K562 (cell line): ENCODE data around the gene ALK. TPM values are rescaled to one million over a fixed set of nuclear protein-coding genes. Genes with fewer than 3 reads are reported as not detected.
A peak's percentile ranks its signal among the peaks of the same experiment; 100 is the strongest.

Experiments used
- ATAC-seq: fragments of 200-7000 bp; cut with Tn5 transposase; 3 replicates; pipeline ENCODE4 v1.9.1; 2020; ENCODE audit warnings: moderate library complexity
- BruUV-seq: library from RNA; stranded (reverse); fragments of 400-500 nt; replicated peaks from 2 replicates; lab custom pipeline; 2021; lab: Mats Ljungman, UMichigan
- CTCF ChIA-PET: fragments of 300-600 bp; formaldehyde crosslinking; extraction: SDS; loops from one replicate; lab custom pipeline; 2021; ENCODE audit warnings: low intra/inter-chr PET ratio; lab: Yijun Ruan, JAX
- POLR2A ChIA-PET: fragments of 300-600, 350-650 bp; sonication (Branson Sonifier 250); formaldehyde crosslinking; extraction: SDS; loops from one replicate; lab custom pipeline; 2021; ENCODE audit warnings: antibody characterized with exemption, inconsistent platforms; lab: Yijun Ruan, JAX
- DNase-seq, 4 experiments: peaks; one replicate each; pipeline versions ENCODE4 v3.0.0 to v3.0.0-alpha.2; 2011 to 2018; ENCODE audit warnings: low spot score in 3 of 4, mixed read lengths in 3 of 4; ENCODE audit errors: extremely low read depth in 1 of 4
- FAIRE-seq: peaks from 2 replicates; lab custom pipeline; 2011; peaks lifted over from hg19 to GRCh38; lab: Jason Lieb, UNC
- H2AFZ ChIP-seq: 2 replicates; pipeline ENCODE4 v1.6.0; 2011; ENCODE audit warnings: low read depth, low read length, control low read depth, inconsistent platforms
- H3K27ac ChIP-seq: fragments of 200-600 bp; 3 replicates; pipeline ENCODE4 v1.8.0; 2011; ENCODE audit warnings: low read depth, mild to moderate bottlenecking, control low read depth, inconsistent platforms, low read length, moderate library complexity, mixed read lengths; ENCODE audit errors: extremely low read depth
- H3K27me3 ChIP-seq, 2 experiments: fragments of 300-600 bp in 1 of 2; 2 replicates in 1 of 2; 3 replicates in 1 of 2; pipeline versions ENCODE4 v1.6.0 to v1.8.0; 2011; ENCODE audit warnings: inconsistent platforms in 2 of 2, low read length in 2 of 2, mild to moderate bottlenecking in 1 of 2, mixed read lengths in 1 of 2, moderate library complexity in 1 of 2; ENCODE audit not compliant: control insufficient read depth in 2 of 2, insufficient read depth in 2 of 2
- H3K36me3 ChIP-seq: fragments of 300-600 bp; 3 replicates; pipeline ENCODE4 v1.8.0; 2011; ENCODE audit warnings: mild to moderate bottlenecking, low read length, inconsistent platforms; ENCODE audit not compliant: control insufficient read depth, insufficient read depth
- H3K4me1 ChIP-seq, 2 experiments: fragments of 200-600 bp in 1 of 2; replicated peaks in 1 of 2; 2 replicates in 1 of 2; 3 replicates in 1 of 2; pipeline versions ENCODE4 v1.5.1 to v1.8.0; 2011; ENCODE audit warnings: inconsistent platforms in 2 of 2, low read length in 2 of 2, mild to moderate bottlenecking in 1 of 2, mixed read lengths in 1 of 2, moderate library complexity in 1 of 2; ENCODE audit not compliant: control insufficient read depth in 2 of 2, insufficient read depth in 2 of 2
- H3K4me2 ChIP-seq: 2 replicates; pipeline ENCODE4 v1.6.1; 2011; ENCODE audit warnings: low read length, control low read depth, inconsistent platforms, mixed read lengths; ENCODE audit not compliant: insufficient read depth
- H3K4me3 ChIP-seq: fragments of 200-600 bp; sonication (generic), shearing (Covaris generic); 2 replicates; pipeline ENCODE4 v1.5.1; 2016; ENCODE audit warnings: control low read depth, inconsistent platforms
- H3K79me2 ChIP-seq: fragments of 200-600 bp; 3 replicates; pipeline ENCODE4 v1.8.0; 2011; ENCODE audit warnings: low read length, inconsistent platforms; ENCODE audit not compliant: control insufficient read depth, insufficient read depth
- H3K9ac ChIP-seq, 2 experiments: 2 replicates each; pipeline versions ENCODE4 v1.6.0 to v1.6.1; 2011; ENCODE audit warnings: low read depth in 2 of 2, low read length in 2 of 2, control low read depth in 1 of 2, inconsistent platforms in 1 of 2, mild to moderate bottlenecking in 1 of 2, mixed read lengths in 1 of 2; ENCODE audit not compliant: insufficient read depth in 1 of 2
- H3K9me1 ChIP-seq: one replicate; pipeline ENCODE4 v1.6.0; 2011; ENCODE audit warnings: inconsistent platforms, mild to moderate bottlenecking, low read length, moderate library complexity; ENCODE audit not compliant: control insufficient read depth, insufficient read depth
- H3K9me3 ChIP-seq: replicated peaks from 2 replicates; pipeline ENCODE4 v1.5.1; 2011; ENCODE audit warnings: low read depth, low read length, inconsistent platforms; ENCODE audit not compliant: control insufficient read depth, insufficient read depth
- H4K20me1 ChIP-seq: replicated peaks from 2 replicates; pipeline ENCODE4 v1.6.1; 2011; ENCODE audit warnings: low read length, inconsistent platforms, mixed read lengths; ENCODE audit not compliant: control insufficient read depth, insufficient read depth
- RAD21 ChIP-seq, 2 experiments: fragments of 250-450 bp in 1 of 2; fragments of 450-650 bp in 1 of 2; sonication (Bioruptor Pico) in 1 of 2; formaldehyde crosslinking in 1 of 2; IDR thresholded peaks in 1 of 2; conservative IDR thresholded peaks in 1 of 2; 2 replicates each; pipeline versions ENCODE4 v1.4.0 to v1.8.0; 2020 to 2022; ENCODE audit warnings: mild to moderate bottlenecking in 2 of 2, moderate library complexity in 1 of 2
- SAFB ChIP-seq: fragments of 200-400 bp; formaldehyde crosslinking; IDR thresholded peaks from 2 replicates; pipeline ENCODE4 v1.6.1; 2017; ENCODE audit warnings: low read depth, low read length, borderline replicate concordance
- WGBS: fragments of 100-300 bp; shearing (Covaris generic); methylation state at CpG from one replicate; pipeline ENCODE4 v1.1.6; 2016; ENCODE audit warnings: low coverage, mixed read lengths; ENCODE audit not compliant: insufficient coverage; ENCODE audit errors: missing lambda C conversion rate; 5-methylcytosine and 5-hydroxymethylcytosine counted together
- in situ Hi-C: fragments of 300-500 bp; cut with MboI; formaldehyde crosslinking; loops from 4 replicates; pipeline ENCODE4 v1.15.0; 2018; ENCODE audit warnings: inconsistent platforms, mixed read lengths
- intact Hi-C: fragments of 100-400 bp; cut with micrococcal nuclease; formaldehyde crosslinking; loops from 2 replicates; pipeline ENCODE4 v1.14.2; 2022
- polyA plus RNA-seq, 8 experiments: library from polyadenylated mRNA; depleted of rRNA in 4 of 8; stranded (reverse) in 5 of 8; unstranded in 3 of 8; fragments of >200 nt; fragmentation: Nextera tagmentation in 2 of 8; fragmentation: Illumina TruSeq in 1 of 8; extraction: Ambion mirVana in 2 of 8; extraction: Trizol in 1 of 8; gene quantifications; 2 replicates each; pipeline versions ENCODE4 v1.2.1 to v1.2.3, GENCODE V29; 2011 to 2014; ENCODE audit warnings: inconsistent platforms in 1 of 8, missing spikeins in 1 of 8
- total RNA-seq, 7 experiments: library from RNA; depleted of rRNA in 6 of 7; stranded (reverse); fragments of >200 nt in 6 of 7; fragmentation: Illumina TruSeq in 2 of 7; extraction: Trizol in 2 of 7; gene quantifications; 2 replicates each; pipeline versions ENCODE4 v1.2.1 to v1.2.3, GENCODE V29; 2011 to 2021; ENCODE audit warnings: low replicate concordance in 1 of 7
- TF ChIP-seq, protein P1 (sequence below), 2 experiments: fragments of 450-650 bp in 1 of 2; IDR thresholded peaks; 2 replicates each; pipeline ENCODE4 v1.6.1; 2011 to 2017; ENCODE audit warnings: low read depth in 2 of 2, antibody characterized with exemption in 1 of 2, borderline replicate concordance in 1 of 2, low read length in 1 of 2, mild to moderate bottlenecking in 1 of 2, mixed read lengths in 1 of 2; ENCODE audit not compliant: control insufficient read depth in 1 of 2

ALK gene
- total and polyA plus RNA-seq, 9 of the 15 experiments (the other 6 are each of a cell fraction or from before 2014, with no cell fraction given) = not detected

DNA sequence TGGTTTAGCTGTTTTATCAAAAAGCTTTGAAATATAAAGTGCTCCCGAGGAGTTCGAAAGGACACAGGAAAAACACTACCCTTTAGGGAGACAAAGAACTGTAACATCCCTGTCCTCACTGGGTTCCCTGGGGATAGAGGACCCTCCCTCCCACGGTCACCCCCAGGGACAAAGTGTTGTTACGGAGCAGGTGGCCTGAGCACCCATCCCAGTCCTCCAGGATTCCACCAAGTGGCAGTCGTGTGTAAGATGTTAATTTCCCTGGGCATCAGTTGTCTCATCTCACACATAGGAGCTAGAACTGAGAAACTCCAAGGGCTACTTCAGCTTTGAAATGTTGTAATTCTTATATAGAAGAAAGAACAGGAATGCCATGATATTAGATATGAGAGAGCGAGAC lies 137.7 kb downstream of the ALK start:
- BruUV-seq = no TSS peak

More for the DNA sequence above, 137.7 kb downstream of the ALK start:
- Histone ChIP-seq H3K36me3 (no peaks in the 10 kb centered on the region), H3K79me2 (no peaks in the 10 kb centered on the region), H4K20me1 (no peaks in the 10 kb centered on the region), H3K4me2 (no peak overlapping the region), H3K27ac (no peak overlapping the region), H3K27me3 (0 out of 5 replicates have a peak, but pooled peaks cover 0 to 3% of the 10 kb centered on the region in 2 experiments)
- FAIRE-seq = no peak
- CTCF ChIA-PET = no interaction called here
- WGBS = 0% methylated on average over 6 of the region's 6 CpGs
- peak in 1 of 4 experiments; percentile 9 for DNase-seq
- TF ChIP-seq, protein P1, sequence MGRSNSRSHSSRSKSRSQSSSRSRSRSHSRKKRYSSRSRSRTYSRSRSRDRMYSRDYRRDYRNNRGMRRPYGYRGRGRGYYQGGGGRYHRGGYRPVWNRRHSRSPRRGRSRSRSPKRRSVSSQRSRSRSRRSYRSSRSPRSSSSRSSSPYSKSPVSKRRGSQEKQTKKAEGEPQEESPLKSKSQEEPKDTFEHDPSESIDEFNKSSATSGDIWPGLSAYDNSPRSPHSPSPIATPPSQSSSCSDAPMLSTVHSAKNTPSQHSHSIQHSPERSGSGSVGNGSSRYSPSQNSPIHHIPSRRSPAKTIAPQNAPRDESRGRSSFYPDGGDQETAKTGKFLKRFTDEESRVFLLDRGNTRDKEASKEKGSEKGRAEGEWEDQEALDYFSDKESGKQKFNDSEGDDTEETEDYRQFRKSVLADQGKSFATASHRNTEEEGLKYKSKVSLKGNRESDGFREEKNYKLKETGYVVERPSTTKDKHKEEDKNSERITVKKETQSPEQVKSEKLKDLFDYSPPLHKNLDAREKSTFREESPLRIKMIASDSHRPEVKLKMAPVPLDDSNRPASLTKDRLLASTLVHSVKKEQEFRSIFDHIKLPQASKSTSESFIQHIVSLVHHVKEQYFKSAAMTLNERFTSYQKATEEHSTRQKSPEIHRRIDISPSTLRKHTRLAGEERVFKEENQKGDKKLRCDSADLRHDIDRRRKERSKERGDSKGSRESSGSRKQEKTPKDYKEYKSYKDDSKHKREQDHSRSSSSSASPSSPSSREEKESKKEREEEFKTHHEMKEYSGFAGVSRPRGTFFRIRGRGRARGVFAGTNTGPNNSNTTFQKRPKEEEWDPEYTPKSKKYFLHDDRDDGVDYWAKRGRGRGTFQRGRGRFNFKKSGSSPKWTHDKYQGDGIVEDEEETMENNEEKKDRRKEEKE (IDR thresholded peaks at IDR 0.05; ENCODE audit: borderline replicate concordance in 1 of 2, control insufficient read depth in 1 of 2, low read depth in 2 of 2, low read length in 1 of 2) = no peak
- peak in 1 of 2 experiments; percentile 22; a peak in 1 of 4 replicates for TF ChIP-seq RAD21 (CRISPR knock-in tag; conservative IDR thresholded peaks at IDR 0.05 in 1 of 2, IDR thresholded peaks at IDR 0.05 in 1 of 2)
- no peak for TF ChIP-seq SAFB
- TF ChIP-seq, all 486 proteins: peak for 1
- no peak overlapping the region for H2AFZ ChIP-seq
- ATAC-seq = no peak
- no peaks in the 10 kb centered on the region for H3K9me1 ChIP-seq
- no peaks in the 10 kb centered on the region for H3K4me1 ChIP-seq
- H3K4me3 ChIP-seq = no peak overlapping the region
- POLR2A ChIA-PET = no interaction called here
- intact Hi-C loops (no loop called here), in situ Hi-C loops (no loop called here)
- H3K9ac ChIP-seq = no peak overlapping the region
- H3K9me3 ChIP-seq = no peaks in the 10 kb centered on the region
